Prostate gland (tissue), 2 donors: ENCODE measurements around the gene ADAMTS17. TPM values are rescaled to one million over a fixed set of nuclear protein-coding genes. Genes with fewer than 3 reads are reported as not detected.

Source experiments
- DNase-seq: peaks from one replicate; pipeline ENCODE4 v3.0.0-alpha.2; 2019; ENCODE audit warnings: low spot score
- H3K27ac ChIP-seq, 2 donors: fragments of 200-600 bp; sonication (generic); 2 replicates each; pipeline ENCODE4 v1.5.1; 2017 to 2019
- H3K27me3 ChIP-seq: fragments of 200-600 bp; sonication (generic); replicated peaks from 2 replicates; pipeline ENCODE4 v1.5.1; 2019; ENCODE audit not compliant: insufficient read depth
- H3K36me3 ChIP-seq, 2 donors: fragments of 200-600 bp; sonication (generic); 1 replicate in 1 of 2; 2 replicates in 1 of 2; pipeline versions ENCODE4 v1.5.1 to v1.8.1; 2017 to 2019
- H3K4me1 ChIP-seq: fragments of 200-600 bp; sonication (generic); replicated peaks from 2 replicates; pipeline ENCODE4 v1.5.1; 2019
- H3K4me3 ChIP-seq, 2 donors: fragments of 200-600 bp; sonication (generic); 2 replicates each; pipeline ENCODE4 v1.5.1; 2017 to 2019
- H3K9me3 ChIP-seq: fragments of 200-600 bp; sonication (generic); 2 replicates; pipeline ENCODE4 v1.5.1; 2017
- POLR2A ChIP-seq: fragments of 450-650 bp; IDR thresholded peaks from one replicate; pipeline ENCODE4 v1.6.1; 2016; ENCODE audit warnings: antibody characterized with exemption, mild to moderate bottlenecking
- POLR2AphosphoS5 ChIP-seq: sonication (generic); formaldehyde crosslinking; IDR thresholded peaks from one replicate; pipeline ENCODE4 v1.6.1; 2017; ENCODE audit warnings: antibody characterized with exemption
- WGBS: methylation state at CpG from one replicate; pipeline ENCODE4 v1.1.5; 2018; 5-methylcytosine and 5-hydroxymethylcytosine counted together
- intact Hi-C: fragments of 100-400 bp; cut with DNase I; formaldehyde crosslinking; loops from one replicate; pipeline ENCODE4 v1.14.2; 2022
- total RNA-seq, 2 donors: library from RNA; depleted of rRNA; stranded (reverse); fragments of >200 nt; gene quantifications; one replicate each; pipeline ENCODE4 v1.1.0, GENCODE V29; 2016
- TF ChIP-seq, protein P1 (sequence below), 4 experiments: fragments of 200-600 bp in 2 of 4; fragments of 450-650 bp in 2 of 4; sonication (generic) in 2 of 4; IDR thresholded peaks; 1 replicate in 3 of 4; 2 replicates in 1 of 4; pipeline ENCODE4 v1.5.1; 2016 to 2019; ENCODE audit warnings: antibody characterized with exemption in 4 of 4, mild to moderate bottlenecking in 2 of 4, moderate library complexity in 2 of 4

The ADAMTS17 gene
- total RNA-seq, 2 donors from 2014 or later, result 2.7 to 5.6 TPM

- no peaks in the 10 kb centered on the region for H3K36me3 ChIP-seq
- intact Hi-C loops, result no loop called here
- H3K9me3 ChIP-seq, result no peaks in the 10 kb centered on the region
- no peak overlapping the region for H3K27ac ChIP-seq
- 66% methylated on average over 6 of the region's 7 CpGs for WGBS
- no peaks in the 10 kb centered on the region for H3K4me1 ChIP-seq
- TF ChIP-seq, protein P1, sequence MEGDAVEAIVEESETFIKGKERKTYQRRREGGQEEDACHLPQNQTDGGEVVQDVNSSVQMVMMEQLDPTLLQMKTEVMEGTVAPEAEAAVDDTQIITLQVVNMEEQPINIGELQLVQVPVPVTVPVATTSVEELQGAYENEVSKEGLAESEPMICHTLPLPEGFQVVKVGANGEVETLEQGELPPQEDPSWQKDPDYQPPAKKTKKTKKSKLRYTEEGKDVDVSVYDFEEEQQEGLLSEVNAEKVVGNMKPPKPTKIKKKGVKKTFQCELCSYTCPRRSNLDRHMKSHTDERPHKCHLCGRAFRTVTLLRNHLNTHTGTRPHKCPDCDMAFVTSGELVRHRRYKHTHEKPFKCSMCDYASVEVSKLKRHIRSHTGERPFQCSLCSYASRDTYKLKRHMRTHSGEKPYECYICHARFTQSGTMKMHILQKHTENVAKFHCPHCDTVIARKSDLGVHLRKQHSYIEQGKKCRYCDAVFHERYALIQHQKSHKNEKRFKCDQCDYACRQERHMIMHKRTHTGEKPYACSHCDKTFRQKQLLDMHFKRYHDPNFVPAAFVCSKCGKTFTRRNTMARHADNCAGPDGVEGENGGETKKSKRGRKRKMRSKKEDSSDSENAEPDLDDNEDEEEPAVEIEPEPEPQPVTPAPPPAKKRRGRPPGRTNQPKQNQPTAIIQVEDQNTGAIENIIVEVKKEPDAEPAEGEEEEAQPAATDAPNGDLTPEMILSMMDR (IDR thresholded peaks at IDR 0.05), result no peak
- TF ChIP-seq POLR2AphosphoS5, result no peak
- no peak for TF ChIP-seq POLR2A
- no peak overlapping the region for H3K4me3 ChIP-seq
- no peaks in the 10 kb centered on the region for H3K27me3 ChIP-seq
- DNase-seq, result no peak
Measured at GRCh38 chr15:100017140-100017539, 324.6 kb downstream of the ADAMTS17 start.

GRCh38 chr15:100016632-100017031, 325.1 kb downstream of the ADAMTS17 start:
- WGBS, result 98% methylated on average over 3 of the region's 3 CpGs
- Histone ChIP-seq H3K27me3 (no peaks in the 10 kb centered on the region), H3K4me1 (no peaks in the 10 kb centered on the region), H3K9me3 (no peaks in the 10 kb centered on the region), H3K4me3 (no peak overlapping the region), H3K36me3 (no peaks in the 10 kb centered on the region), H3K27ac (no peak overlapping the region)
- TF ChIP-seq POLR2A (no peak), POLR2AphosphoS5 (no peak)
- TF ChIP-seq, protein P1 (IDR thresholded peaks at IDR 0.05), result no peak
- DNase-seq, result no peak
- intact Hi-C loops, result no loop called here

GRCh38 chr15:100011235-100011634, 330.5 kb downstream of the ADAMTS17 start:
- Histone ChIP-seq H3K27me3 (no peaks in the 10 kb centered on the region), H3K9me3 (no peaks in the 10 kb centered on the region), H3K4me1 (no peaks in the 10 kb centered on the region), H3K27ac (no peak overlapping the region), H3K4me3 (no peak overlapping the region), H3K36me3 (no peaks in the 10 kb centered on the region)
- intact Hi-C loops, result no loop called here
- 88% methylated on average over 1 of the region's 1 CpG for WGBS
- DNase-seq, result no peak
- TF ChIP-seq, protein P1 (IDR thresholded peaks at IDR 0.05), result no peak
- TF ChIP-seq POLR2A (no peak), POLR2AphosphoS5 (no peak)

- no peak for DNase-seq
- Histone ChIP-seq H3K27ac (no peak overlapping the region), H3K27me3 (no peaks in the 10 kb centered on the region), H3K4me1 (no peaks in the 10 kb centered on the region), H3K4me3 (no peak overlapping the region), H3K9me3 (no peaks in the 10 kb centered on the region), H3K36me3 (no peaks in the 10 kb centered on the region)
- TF ChIP-seq POLR2AphosphoS5 (no peak), POLR2A (no peak)
- TF ChIP-seq, protein P1 (IDR thresholded peaks at IDR 0.05), result no peak
- intact Hi-C loops, result no loop called here
- 99% methylated on average over 7 of the region's 7 CpGs for WGBS
Measured at GRCh38 chr15:100009372-100009771, 332.4 kb downstream of the ADAMTS17 start.

DNA sequence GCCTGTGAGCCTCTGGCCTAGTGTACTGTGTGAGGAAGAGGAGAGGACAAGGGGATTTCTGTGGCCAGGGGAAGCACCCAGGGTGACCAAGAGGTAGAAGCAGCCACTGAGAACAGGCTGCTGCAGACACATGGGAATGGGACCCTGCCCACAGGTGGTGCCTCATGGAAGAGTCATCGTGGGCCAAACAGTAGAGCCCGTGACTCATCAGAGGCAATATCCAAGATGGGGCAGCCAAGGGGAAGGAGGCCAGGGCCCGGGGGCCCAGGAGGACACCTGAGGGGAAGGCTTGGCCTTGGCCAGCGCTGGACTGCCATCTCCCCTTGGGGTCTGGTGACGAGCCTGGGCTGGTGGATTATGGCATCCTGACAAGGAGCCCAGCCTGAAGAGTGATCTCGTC, 333.5 kb downstream of the ADAMTS17 start:
- no peaks in the 10 kb centered on the region for H3K9me3 ChIP-seq
- no peaks in the 10 kb centered on the region for H3K27me3 ChIP-seq
- TF ChIP-seq POLR2AphosphoS5 (no peak), POLR2A (no peak)
- TF ChIP-seq, protein P1 (IDR thresholded peaks at IDR 0.05), result no peak
- no peak for DNase-seq
- H3K36me3 ChIP-seq, result no peaks in the 10 kb centered on the region
- WGBS, result 90% methylated on average over 6 of the region's 6 CpGs
- no peak overlapping the region for H3K27ac ChIP-seq
- H3K4me3 ChIP-seq, result no peak overlapping the region
- intact Hi-C loops, result no loop called here
- no peaks in the 10 kb centered on the region for H3K4me1 ChIP-seq
